BE2C (cell line): Measurements from ENCODE around the gene JAML.

Experiments used
- DNase-seq: peaks from one replicate; pipeline ENCODE4 v3.0.0-alpha.2; 2020
- H3K27me3 ChIP-seq: fragments of 250-450 bp; sonication (Bioruptor Pico); 2 replicates; pipeline ENCODE4 v1.5.1; 2020; ENCODE audit warnings: mild to moderate bottlenecking
- H3K36me3 ChIP-seq: fragments of 250-450 bp; sonication (Bioruptor Pico); 2 replicates; pipeline ENCODE4 v1.5.1; 2020; ENCODE audit warnings: mild to moderate bottlenecking
- H3K4me1 ChIP-seq: fragments of 250-450 bp; sonication (Bioruptor Pico); 2 replicates; pipeline ENCODE4 v1.5.1; 2020
- H3K4me3 ChIP-seq: 2 replicates; pipeline ENCODE4 v1.5.1; 2011; ENCODE audit warnings: low read depth, low read length
- H3K9me3 ChIP-seq: fragments of 250-450 bp; sonication (Bioruptor Pico); 2 replicates; pipeline ENCODE4 v1.5.1; 2020
- TF ChIP-seq, protein P1 (sequence below): IDR thresholded peaks from 2 replicates; pipeline ENCODE4 v1.5.1; 2012; ENCODE audit warnings: mild to moderate bottlenecking, low read depth, low read length

JAML gene

DNA sequence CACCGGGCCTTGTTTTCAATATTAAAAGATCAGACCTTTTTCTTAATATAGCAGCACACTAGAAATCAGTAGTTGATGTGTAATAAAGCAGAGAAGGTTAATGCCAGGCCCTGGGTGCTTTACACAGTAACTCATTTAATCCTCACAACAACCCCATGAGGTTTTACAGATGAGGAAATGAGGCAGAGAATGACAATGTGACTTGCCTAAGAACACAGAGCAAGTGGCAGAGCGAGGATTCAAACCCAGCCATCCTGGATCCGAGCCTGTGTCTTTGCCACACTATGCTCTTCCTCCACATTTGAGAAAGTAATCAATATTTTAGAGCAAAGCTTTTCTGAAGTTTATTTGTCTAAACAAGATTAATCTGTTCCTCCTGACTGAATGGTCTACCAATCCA, 7.2 kb downstream of the JAML start:
- H3K4me1 ChIP-seq: no peaks in the 10 kb centered on the region
- H3K27me3 ChIP-seq: peaks cover 86% of the 10 kb centered on the region
- H3K9me3 ChIP-seq: no peaks in the 10 kb centered on the region
- no peak for DNase-seq
- no peaks in the 10 kb centered on the region for H3K36me3 ChIP-seq
- TF ChIP-seq, protein P1, sequence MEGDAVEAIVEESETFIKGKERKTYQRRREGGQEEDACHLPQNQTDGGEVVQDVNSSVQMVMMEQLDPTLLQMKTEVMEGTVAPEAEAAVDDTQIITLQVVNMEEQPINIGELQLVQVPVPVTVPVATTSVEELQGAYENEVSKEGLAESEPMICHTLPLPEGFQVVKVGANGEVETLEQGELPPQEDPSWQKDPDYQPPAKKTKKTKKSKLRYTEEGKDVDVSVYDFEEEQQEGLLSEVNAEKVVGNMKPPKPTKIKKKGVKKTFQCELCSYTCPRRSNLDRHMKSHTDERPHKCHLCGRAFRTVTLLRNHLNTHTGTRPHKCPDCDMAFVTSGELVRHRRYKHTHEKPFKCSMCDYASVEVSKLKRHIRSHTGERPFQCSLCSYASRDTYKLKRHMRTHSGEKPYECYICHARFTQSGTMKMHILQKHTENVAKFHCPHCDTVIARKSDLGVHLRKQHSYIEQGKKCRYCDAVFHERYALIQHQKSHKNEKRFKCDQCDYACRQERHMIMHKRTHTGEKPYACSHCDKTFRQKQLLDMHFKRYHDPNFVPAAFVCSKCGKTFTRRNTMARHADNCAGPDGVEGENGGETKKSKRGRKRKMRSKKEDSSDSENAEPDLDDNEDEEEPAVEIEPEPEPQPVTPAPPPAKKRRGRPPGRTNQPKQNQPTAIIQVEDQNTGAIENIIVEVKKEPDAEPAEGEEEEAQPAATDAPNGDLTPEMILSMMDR: no peak
- no peak overlapping the region for H3K4me3 ChIP-seq

DNA sequence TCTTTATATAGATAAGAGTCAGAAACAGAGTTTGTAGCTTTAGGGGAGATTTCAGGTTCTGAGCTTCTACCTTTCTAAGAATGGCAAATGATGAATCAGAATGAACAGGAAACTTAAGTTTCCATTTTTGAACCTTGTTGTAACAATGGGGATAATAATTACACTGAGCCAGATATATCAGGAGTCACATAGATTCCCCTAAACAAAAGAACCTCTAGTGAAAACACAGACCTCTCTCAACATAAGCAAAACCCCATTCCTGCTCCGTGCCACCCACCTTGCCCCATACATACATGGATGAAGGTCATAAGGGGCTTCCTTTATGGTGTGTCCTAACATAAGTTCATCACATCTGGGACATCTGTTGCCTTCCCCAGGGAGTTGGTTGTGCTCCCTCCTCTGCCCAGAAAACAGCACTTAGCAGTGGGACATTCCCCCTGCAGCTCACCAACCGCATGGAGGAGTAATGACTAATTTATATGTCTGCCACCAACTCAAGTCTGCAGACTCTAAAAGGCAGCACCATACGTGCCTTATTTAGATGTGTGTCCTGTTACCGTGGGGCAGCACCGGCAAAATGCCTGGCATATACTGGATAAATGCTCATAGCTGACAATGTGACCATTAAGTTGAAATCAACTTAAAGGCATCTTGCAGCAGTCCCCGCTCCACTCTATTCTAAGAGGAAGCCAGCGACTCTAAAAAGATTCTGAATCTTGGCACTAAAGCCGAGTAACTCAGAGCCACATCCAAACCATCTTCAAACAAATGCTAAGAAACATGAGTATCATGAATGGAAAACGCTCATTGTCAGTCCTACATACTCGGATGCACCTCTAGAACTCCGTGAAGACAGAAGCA, 8.0 kb downstream of the JAML start:
- peaks cover 87% of the 10 kb centered on the region for H3K27me3 ChIP-seq
- no peaks in the 10 kb centered on the region for H3K9me3 ChIP-seq
- no peak for DNase-seq
- no peaks in the 10 kb centered on the region for H3K4me1 ChIP-seq
- H3K4me3 ChIP-seq: no peak overlapping the region
- TF ChIP-seq, protein P1: no peak
- no peaks in the 10 kb centered on the region for H3K36me3 ChIP-seq

DNA sequence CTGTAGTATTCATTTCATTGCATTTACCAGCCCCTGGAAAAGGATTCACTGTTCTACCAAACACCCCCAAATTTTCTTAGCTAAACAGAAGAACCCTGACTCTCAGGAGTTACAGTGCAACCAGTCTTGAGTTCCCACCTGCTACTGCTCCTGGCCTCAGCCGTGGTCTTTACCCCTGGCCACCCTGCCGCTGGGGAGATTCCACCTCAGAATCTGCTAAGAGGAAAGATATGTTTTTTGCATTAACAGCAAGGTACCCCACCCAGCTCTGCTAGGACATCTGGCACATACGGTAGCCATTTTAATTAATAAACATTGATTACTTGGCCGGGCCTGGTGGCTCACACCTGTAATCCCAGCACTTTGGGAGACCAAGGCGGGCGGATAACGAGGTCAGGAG, 9.0 kb downstream of the JAML start:
- peaks cover 87% of the 10 kb centered on the region for H3K27me3 ChIP-seq
- no peak for DNase-seq
- no peaks in the 10 kb centered on the region for H3K36me3 ChIP-seq
- H3K9me3 ChIP-seq: no peaks in the 10 kb centered on the region
- TF ChIP-seq, protein P1: no peak
- H3K4me1 ChIP-seq: no peaks in the 10 kb centered on the region
- no peak overlapping the region for H3K4me3 ChIP-seq

DNA sequence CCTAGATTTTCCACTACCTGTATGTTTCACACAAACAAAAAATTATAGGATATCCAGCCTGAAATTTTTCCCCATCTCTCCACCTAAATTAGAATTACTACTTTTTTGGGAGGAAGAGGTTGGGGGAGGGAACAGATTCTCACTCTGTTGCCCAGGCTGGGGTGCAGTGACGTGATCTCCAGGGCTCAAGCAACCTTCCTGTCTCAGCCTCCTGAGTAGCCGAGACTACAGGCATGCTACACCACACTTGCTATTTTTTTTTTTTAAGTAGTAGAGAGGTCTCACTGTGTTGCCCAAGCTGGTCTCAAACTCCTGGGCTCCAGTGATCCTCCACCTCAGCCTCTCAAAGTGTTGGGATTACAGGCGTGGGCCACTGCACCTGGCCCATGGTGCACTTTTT, 9.5 kb downstream of the JAML start:
- no peaks in the 10 kb centered on the region for H3K4me1 ChIP-seq
- H3K36me3 ChIP-seq: no peaks in the 10 kb centered on the region
- TF ChIP-seq, protein P1: no peak
- DNase-seq: no peak
- H3K27me3 ChIP-seq: peaks cover 87% of the 10 kb centered on the region
- no peak overlapping the region for H3K4me3 ChIP-seq
- H3K9me3 ChIP-seq: no peaks in the 10 kb centered on the region

DNA sequence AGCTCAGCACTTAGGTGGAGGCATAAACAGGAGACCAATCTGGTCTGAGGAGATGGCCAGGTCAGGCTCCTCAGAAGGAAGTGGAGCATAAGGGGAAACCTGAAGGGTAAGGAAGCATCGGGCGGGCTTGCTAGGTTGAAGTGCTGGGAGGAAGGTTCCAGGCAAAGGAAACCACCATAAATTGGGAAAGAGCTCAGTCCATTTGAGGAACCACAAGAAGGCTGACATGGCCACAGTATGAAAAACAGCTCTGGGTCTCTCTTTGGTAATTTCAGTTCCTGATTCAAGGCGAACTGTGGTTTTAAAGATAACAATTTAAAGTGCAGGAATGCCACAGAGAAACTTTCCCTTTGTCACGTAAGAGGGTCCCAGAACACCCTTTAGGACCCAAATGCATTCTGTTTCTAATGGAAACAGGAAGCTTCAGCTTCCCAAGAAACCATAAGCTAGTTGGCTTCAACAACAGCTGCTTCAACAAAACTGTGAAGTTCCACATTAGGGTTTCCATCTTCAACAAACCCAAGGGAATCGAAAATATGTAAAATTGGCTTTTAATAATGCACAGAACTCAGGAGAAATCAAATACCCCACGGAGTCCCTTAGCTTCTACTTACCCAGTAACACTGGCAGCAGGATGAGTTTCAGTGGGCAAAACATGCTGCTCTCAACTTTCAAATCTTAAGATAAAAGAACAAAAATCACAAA, 10.4 kb downstream of the JAML start:
- Histone ChIP-seq H3K9me3 (no peaks in the 10 kb centered on the region), H3K27me3 (peaks cover 83% of the 10 kb centered on the region), H3K4me3 (no peak overlapping the region), H3K4me1 (no peaks in the 10 kb centered on the region), H3K36me3 (no peaks in the 10 kb centered on the region)
- no peak for DNase-seq
- TF ChIP-seq, protein P1: no peak

DNA sequence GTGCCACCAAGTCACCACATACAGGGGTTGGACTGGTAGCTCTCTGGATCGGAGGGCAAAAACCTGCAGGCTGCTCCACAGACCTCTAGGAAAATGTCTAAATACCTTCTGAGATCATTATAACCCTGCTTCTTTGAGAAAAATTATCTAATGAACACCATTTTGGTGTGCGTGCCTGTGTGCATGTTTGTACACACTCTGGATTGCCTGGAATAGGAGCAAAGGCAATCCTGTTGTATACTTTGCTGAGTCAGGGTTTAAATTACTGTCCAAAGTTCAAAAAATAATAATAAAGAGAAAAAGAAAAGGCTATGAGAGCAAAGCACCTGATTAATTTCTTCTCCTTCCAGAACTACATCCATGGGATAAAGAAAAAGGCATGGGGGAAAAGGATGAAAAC, 11.0 kb downstream of the JAML start:
- Histone ChIP-seq H3K4me3 (no peak overlapping the region), H3K4me1 (no peaks in the 10 kb centered on the region), H3K27me3 (peaks cover 85% of the 10 kb centered on the region), H3K36me3 (no peaks in the 10 kb centered on the region), H3K9me3 (no peaks in the 10 kb centered on the region)
- DNase-seq: no peak
- TF ChIP-seq, protein P1: no peak
